Activated effector memory CD4-positive, alpha-beta T cell treated with anti-CD3 and anti-CD28 coated beads, Interleukin-2, amount 50 U/mL, for 16 hours (primary cell): ENCODE measurements around the gene RRAGB.
"Not testable (repeated sequence)": the region's sequence is repeated elsewhere in the genome, so short reads cannot be mapped to it uniquely, and the experiment has no call there.

Experiments used
- DNase-seq: peaks from one replicate; pipeline ENCODE4 v3.0.0-alpha.2; 2020

Gene RRAGB

GRCh38 chrX:55717521-55718497, at the start of gene RRAGB:
Gene RRAGB, plus strand, starts transcription at chrX:55717749. Its CDS starts 579 bp downstream, at chrX:55718328.
- DNase-seq = peak; percentile 96

GRCh38 chrX:55668084-55668483, 49.5 kb upstream of the RRAGB start:
- no peak for DNase-seq

GRCh38 chrX:55688579-55688978, 29.0 kb upstream of the RRAGB start:
- not testable (repeated sequence) for DNase-seq

GRCh38 chrX:55695227-55696018, 22.1 kb upstream of the RRAGB start:
- no peak for DNase-seq

GRCh38 chrX:55697381-55697780, 20.2 kb upstream of the RRAGB start:
- DNase-seq = no peak

GRCh38 chrX:55702671-55703070, 14.9 kb upstream of the RRAGB start:
- DNase-seq = no peak

- not testable (repeated sequence) for DNase-seq
Observed at GRCh38 chrX:55703436-55703835, 14.1 kb upstream of the RRAGB start.

GRCh38 chrX:55705066-55705465, 12.5 kb upstream of the RRAGB start:
- DNase-seq = not testable (repeated sequence)

GRCh38 chrX:55709735-55710134, 7.8 kb upstream of the RRAGB start:
- DNase-seq = no peak

GRCh38 chrX:55710701-55711100, 6.8 kb upstream of the RRAGB start:
- DNase-seq = no peak

GRCh38 chrX:55713631-55714030, 3.9 kb upstream of the RRAGB start:
- DNase-seq = no peak

- no peak for DNase-seq
Observed at GRCh38 chrX:55714161-55714560, 3.4 kb upstream of the RRAGB start.

- no peak for DNase-seq
Observed at GRCh38 chrX:55715847-55716246, 1.7 kb upstream of the RRAGB start.

- no peak for DNase-seq
Observed at GRCh38 chrX:55716937-55717336, 612 bp upstream of the RRAGB start.

GRCh38 chrX:55731826-55732225, 14.3 kb downstream of the RRAGB start:
- no peak for DNase-seq

GRCh38 chrX:55738969-55739368, 21.4 kb downstream of the RRAGB start:
- DNase-seq = no peak

- DNase-seq = no peak
Observed at GRCh38 chrX:55742649-55743048, 25.1 kb downstream of the RRAGB start.

GRCh38 chrX:55748463-55748862, 30.9 kb downstream of the RRAGB start:
- not testable (repeated sequence) for DNase-seq

GRCh38 chrX:55750256-55750655, 32.7 kb downstream of the RRAGB start:
- no peak for DNase-seq

GRCh38 chrX:55754861-55755294, 37.3 kb downstream of the RRAGB start:
- DNase-seq = no peak

- DNase-seq = no peak
Observed at GRCh38 chrX:55758033-55758432, 40.5 kb downstream of the RRAGB start.

GRCh38 chrX:55759478-55759877, 41.9 kb downstream of the RRAGB start:
- DNase-seq = no peak

- no peak for DNase-seq
Observed at GRCh38 chrX:55767100-55767499, 49.6 kb downstream of the RRAGB start.

GRCh38 chrX:55774419-55774818, 56.9 kb downstream of the RRAGB start:
- not testable (repeated sequence) for DNase-seq
